Fibroblast of villous mesenchyme (primary cell): ENCODE results near the gene UGT1A4. TPM values are rescaled to one million over a fixed set of nuclear protein-coding genes. Genes with fewer than 3 reads are reported as not detected.
"Not testable (repeated sequence)": the region's sequence is repeated elsewhere in the genome, so short reads cannot be mapped to it uniquely, and the experiment has no call there.

Experiments
- DNase-seq: peaks from one replicate; pipeline ENCODE4 v3.0.0-alpha.2; 2010; ENCODE audit warnings: low read depth
- H3K4me3 ChIP-seq: 2 replicates; pipeline ENCODE4 v1.5.1; 2011; ENCODE audit warnings: low read depth, mild to moderate bottlenecking, low read length
- total RNA-seq: library from RNA; depleted of rRNA; stranded (reverse); fragments of >200 nt; gene quantifications from 2 replicates; pipeline ENCODE4 v1.2.3, GENCODE V29; 2012
- TF ChIP-seq, protein P1 (sequence below): IDR thresholded peaks from 2 replicates; pipeline ENCODE4 v1.5.1; 2012; ENCODE audit warnings: low read depth, mild to moderate bottlenecking, low read length; ENCODE audit not compliant: insufficient read depth

Gene UGT1A4
- total RNA-seq, 1 donor, result not detected

DNA sequence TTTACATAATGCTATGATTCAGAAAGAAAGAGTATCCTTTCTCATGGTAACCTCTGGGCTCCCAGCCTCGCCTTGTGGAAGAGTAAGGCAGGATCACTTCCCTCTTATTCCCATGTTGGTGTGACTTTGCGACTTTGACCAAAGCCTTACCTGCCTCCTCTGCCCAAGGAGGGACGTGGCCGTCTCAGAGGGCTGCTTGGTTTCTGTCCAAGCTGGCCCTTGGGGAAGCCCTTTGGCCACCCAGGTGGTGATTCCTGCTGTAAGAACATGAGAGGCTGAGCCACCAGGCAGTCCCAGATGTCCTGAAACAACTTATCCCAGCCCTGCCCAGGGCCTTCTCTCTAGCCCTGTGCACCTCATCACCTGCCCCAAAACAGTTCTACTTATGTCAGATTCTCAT lies 19.8 kb upstream of the UGT1A4 start:
- TF ChIP-seq, protein P1, sequence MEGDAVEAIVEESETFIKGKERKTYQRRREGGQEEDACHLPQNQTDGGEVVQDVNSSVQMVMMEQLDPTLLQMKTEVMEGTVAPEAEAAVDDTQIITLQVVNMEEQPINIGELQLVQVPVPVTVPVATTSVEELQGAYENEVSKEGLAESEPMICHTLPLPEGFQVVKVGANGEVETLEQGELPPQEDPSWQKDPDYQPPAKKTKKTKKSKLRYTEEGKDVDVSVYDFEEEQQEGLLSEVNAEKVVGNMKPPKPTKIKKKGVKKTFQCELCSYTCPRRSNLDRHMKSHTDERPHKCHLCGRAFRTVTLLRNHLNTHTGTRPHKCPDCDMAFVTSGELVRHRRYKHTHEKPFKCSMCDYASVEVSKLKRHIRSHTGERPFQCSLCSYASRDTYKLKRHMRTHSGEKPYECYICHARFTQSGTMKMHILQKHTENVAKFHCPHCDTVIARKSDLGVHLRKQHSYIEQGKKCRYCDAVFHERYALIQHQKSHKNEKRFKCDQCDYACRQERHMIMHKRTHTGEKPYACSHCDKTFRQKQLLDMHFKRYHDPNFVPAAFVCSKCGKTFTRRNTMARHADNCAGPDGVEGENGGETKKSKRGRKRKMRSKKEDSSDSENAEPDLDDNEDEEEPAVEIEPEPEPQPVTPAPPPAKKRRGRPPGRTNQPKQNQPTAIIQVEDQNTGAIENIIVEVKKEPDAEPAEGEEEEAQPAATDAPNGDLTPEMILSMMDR, result no peak
- no peak for DNase-seq
- no peak overlapping the region for H3K4me3 ChIP-seq

DNA sequence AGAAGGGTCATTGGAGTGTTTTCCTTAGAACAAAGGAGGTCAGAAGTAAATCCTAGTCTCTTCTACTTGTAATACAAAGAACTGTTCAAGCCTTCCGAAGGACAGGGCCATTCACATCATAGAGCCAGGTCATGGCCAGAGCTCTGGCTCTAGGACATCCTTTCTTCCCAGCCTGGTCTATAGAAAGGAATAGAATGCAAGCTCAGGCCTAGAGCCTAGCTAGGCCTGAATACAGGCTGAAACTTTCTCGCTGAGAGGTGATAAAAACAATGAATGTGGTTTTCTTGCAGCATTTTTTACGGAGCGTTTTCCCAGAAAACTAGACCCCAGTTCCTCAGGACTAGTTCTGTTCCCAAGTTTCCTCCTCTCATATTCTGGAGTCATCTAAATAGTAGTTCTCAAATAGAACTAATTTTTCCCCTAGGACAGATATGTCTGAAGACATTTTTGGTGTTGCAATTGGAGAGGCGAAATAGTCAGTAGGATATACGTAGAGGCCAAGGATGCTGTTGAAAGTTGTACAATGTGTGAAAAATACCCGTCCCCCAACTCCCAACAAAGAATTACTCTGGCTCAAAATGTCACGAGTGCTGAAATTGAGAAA lies 19.0 kb upstream of the UGT1A4 start:
- TF ChIP-seq, protein P1, result no peak

GRCh38 chr2:233700028-233700635 lies 18.4 kb upstream of the UGT1A4 start:
- TF ChIP-seq, protein P1, result no peak
- H3K4me3 ChIP-seq, result no peak overlapping the region
- DNase-seq, result peak; percentile 97

More for the DNA sequence above, 19.0 kb upstream of the UGT1A4 start:
- no peak overlapping the region for H3K4me3 ChIP-seq
- DNase-seq, result no peak

DNA sequence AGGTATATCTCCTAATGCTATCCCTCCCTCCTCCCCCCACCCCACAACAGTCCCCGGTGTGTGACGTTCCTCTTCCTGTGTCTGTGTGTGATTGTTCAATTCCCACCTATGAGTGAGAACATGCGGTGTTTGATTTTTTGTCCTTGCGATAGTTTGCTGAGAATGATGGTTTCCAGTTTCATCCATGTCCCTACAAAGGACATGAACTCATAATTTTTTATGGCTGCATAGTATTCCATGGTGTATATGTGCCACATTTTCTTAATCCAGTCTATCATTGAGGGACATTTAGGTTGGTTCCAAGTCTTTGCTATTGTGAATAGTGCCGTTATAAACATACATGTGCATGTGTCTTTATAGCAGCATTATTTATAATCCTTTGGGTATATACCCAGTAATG lies 17.7 kb upstream of the UGT1A4 start:
- not testable (repeated sequence) for H3K4me3 ChIP-seq, DNase-seq

- TF ChIP-seq, protein P1, result no peak
- no peak overlapping the region for H3K4me3 ChIP-seq
- no peak for DNase-seq
These were observed 16.3 kb upstream of the UGT1A4 start for GRCh38 chr2:233702238-233702637.

DNA sequence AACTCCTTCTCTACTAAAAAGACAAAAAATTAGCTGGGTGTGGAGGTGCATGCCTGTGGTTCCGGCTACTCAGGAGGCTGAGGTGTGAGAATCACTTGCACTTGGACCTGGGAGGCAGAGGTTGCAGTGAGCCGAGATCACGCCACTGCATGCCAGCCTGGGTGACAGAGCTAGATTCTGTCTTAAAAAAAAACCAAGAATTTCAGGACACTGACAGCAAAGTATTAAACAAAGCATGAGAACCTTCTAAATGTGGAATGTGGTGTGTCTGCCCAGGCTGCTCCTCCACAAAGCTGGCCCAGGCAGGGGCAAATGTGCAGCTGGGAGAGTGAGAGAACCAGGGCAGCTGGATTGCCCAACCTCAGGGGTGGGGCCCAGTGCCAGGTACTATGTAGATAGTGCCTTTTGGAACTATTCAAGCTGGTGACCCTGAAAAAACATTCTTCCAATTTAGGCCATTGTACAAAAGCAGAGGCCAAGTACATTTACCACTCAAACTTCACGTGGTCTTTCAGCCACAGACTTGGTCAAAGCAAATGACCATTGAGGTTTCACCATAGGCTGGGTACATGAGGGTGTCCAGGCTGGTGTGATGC lies 12.5 kb upstream of the UGT1A4 start:
- TF ChIP-seq, protein P1, result no peak
- no peak for DNase-seq
- H3K4me3 ChIP-seq, result no peak overlapping the region

DNA sequence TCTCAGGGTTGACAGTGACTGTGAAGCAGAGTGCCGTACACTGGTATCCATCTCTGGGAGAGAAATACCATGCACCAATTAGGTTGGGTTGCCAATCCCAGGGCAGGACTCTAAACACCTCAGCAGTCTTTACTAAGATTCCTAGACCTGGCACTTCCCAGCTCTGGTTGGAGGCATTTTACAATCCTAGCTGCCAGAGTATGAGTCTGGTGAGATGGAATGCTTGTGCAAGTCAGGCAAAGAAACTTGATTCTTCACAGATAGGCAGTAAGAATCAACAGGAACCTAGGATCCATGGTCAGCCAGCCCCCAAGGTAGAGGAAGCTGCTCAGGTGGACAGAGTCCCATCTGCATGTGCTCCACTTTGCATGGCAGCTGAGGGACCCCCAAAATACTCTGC lies 11.8 kb upstream of the UGT1A4 start:
- DNase-seq, result peak; percentile 34
- TF ChIP-seq, protein P1, result no peak
- H3K4me3 ChIP-seq, result no peak overlapping the region
